Thoracic aorta (tissue), 2 donors: ENCODE results near the gene TMEM150A. TPM values are rescaled to one million over a fixed set of nuclear protein-coding genes. Genes with fewer than 3 reads are reported as not detected.

ENCODE experiments used
- ATAC-seq: fragments of 150-250 bp; one replicate; pipeline ENCODE4 v1.8.0; 2017; ENCODE audit warnings: low read depth; ENCODE audit not compliant: insufficient number of reproducible peaks, low FRiP score
- DNase-seq: peaks from one replicate; pipeline ENCODE4 v3.0.0-alpha.2; 2020; ENCODE audit warnings: low spot score
- H3K27ac ChIP-seq, 2 donors: fragments of 200-600 bp; sonication (generic); 1 replicate in 1 of 2; 2 replicates in 1 of 2; pipeline ENCODE4 v1.5.1; 2016; ENCODE audit warnings: mild to moderate bottlenecking in 2 of 2, moderate library complexity in 2 of 2
- H3K27me3 ChIP-seq: fragments of 200-600 bp; sonication (generic); replicated peaks from 2 replicates; pipeline ENCODE4 v1.6.0; 2016; ENCODE audit warnings: mild to moderate bottlenecking; ENCODE audit not compliant: insufficient read depth
- H3K36me3 ChIP-seq: fragments of 200-600 bp; sonication (generic); one replicate; pipeline ENCODE4 v1.5.1; 2016
- H3K4me1 ChIP-seq, 2 donors: fragments of 200-600 bp; sonication (generic); 1 replicate in 1 of 2; 2 replicates in 1 of 2; pipeline versions ENCODE4 v1.5.1 to v1.6.0; 2016; ENCODE audit warnings: low read depth in 2 of 2, mild to moderate bottlenecking in 1 of 2; ENCODE audit not compliant: control insufficient read depth in 1 of 2
- H3K4me3 ChIP-seq: fragments of 200-600 bp; sonication (generic); 2 replicates; pipeline ENCODE4 v1.5.1; 2016; ENCODE audit warnings: mild to moderate bottlenecking
- H3K9me3 ChIP-seq: fragments of 200-600 bp; sonication (generic); 2 replicates; pipeline ENCODE4 v1.5.1; 2016
- CTCF ChIP-seq: fragments of 200-600 bp; sonication (generic); IDR thresholded peaks from one replicate; pipeline ENCODE4 v1.5.1; 2019; ENCODE audit warnings: antibody characterized with exemption
- total RNA-seq, 2 donors: library from RNA; depleted of rRNA; stranded (reverse); fragments of >200 nt; gene quantifications; one replicate each; pipeline versions ENCODE4 v1.1.0 to v1.2.3, GENCODE V29; 2016

The TMEM150A gene
- total RNA-seq, 2 donors from 2014 or later, result 25.7 to 26.3 TPM

- no peak for DNase-seq
- ATAC-seq, result no peak
- Histone ChIP-seq H3K27me3 (no peaks in the 10 kb centered on the region), H3K4me1 (peaks cover 63 to 90% of the 10 kb centered on the region in 2 donors), H3K9me3 (no peaks in the 10 kb centered on the region), H3K36me3 (no peaks in the 10 kb centered on the region), H3K27ac (peak overlapping the region; percentile 80 to 90), H3K4me3 (no peak overlapping the region)
- TF ChIP-seq CTCF, result no peak
Observed at GRCh38 chr2:85588236-85588635, 14.3 kb downstream of the TMEM150A start.

- Histone ChIP-seq H3K36me3 (no peaks in the 10 kb centered on the region), H3K27me3 (no peaks in the 10 kb centered on the region), H3K27ac (peak overlapping the region; percentile 92 to 96), H3K4me3 (peak overlapping the region; percentile 78), H3K9me3 (no peaks in the 10 kb centered on the region), H3K4me1 (peaks cover 54 to 70% of the 10 kb centered on the region in 2 donors)
- no peak for TF ChIP-seq CTCF
- ATAC-seq, result no peak
- DNase-seq, result no peak
Observed at GRCh38 chr2:85585781-85586105, 16.8 kb downstream of the TMEM150A start.

GRCh38 chr2:85584857-85585780 is 17.4 kb downstream of the TMEM150A start:
- DNase-seq, result no peak
- peaks cover 48 to 67% of the 10 kb centered on the region in 2 donors for H3K4me1 ChIP-seq

GRCh38 chr2:85584354-85584856 is 18.1 kb downstream of the TMEM150A start, which contains the start of gene VAMP5:
Gene VAMP5 (plus strand): TSS chr2:85584431. CDS start chr2:85584491, 60 bp downstream.
- Histone ChIP-seq H3K27ac (peak within 1 kb of the TSS; percentile 92 to 96), H3K27me3 (no peaks in the 10 kb centered on the region), H3K36me3 (no peaks in the 10 kb centered on the region), H3K4me1 (peaks cover 41 to 67% of the 10 kb centered on the region in 2 donors), H3K9me3 (no peaks in the 10 kb centered on the region), H3K4me3 (peak within 1 kb of the TSS; percentile 78)
- DNase-seq (no peak), ATAC-seq (peak; percentile 15)
- no peak for TF ChIP-seq CTCF

More at GRCh38 chr2:85584857-85585780, 17.4 kb downstream of the TMEM150A start:
- no peaks in the 10 kb centered on the region for H3K36me3 ChIP-seq
- TF ChIP-seq CTCF, result no peak
- no peaks in the 10 kb centered on the region for H3K9me3 ChIP-seq
- ATAC-seq, result peak; percentile 73
- H3K4me3 ChIP-seq, result peak overlapping the region; percentile 78
- no peaks in the 10 kb centered on the region for H3K27me3 ChIP-seq
- H3K27ac ChIP-seq, result peak overlapping the region; percentile 92 to 96

GRCh38 chr2:85583667-85584353 is 18.7 kb downstream of the TMEM150A start:
- TF ChIP-seq CTCF, result no peak
- no peaks in the 10 kb centered on the region for H3K9me3 ChIP-seq
- peaks cover 35 to 67% of the 10 kb centered on the region in 2 donors for H3K4me1 ChIP-seq
- H3K27ac ChIP-seq, result peak overlapping the region; percentile 92 to 96
- peak overlapping the region; percentile 78 for H3K4me3 ChIP-seq
- no peaks in the 10 kb centered on the region for H3K36me3 ChIP-seq
- ATAC-seq (no peak), DNase-seq (no peak)
- no peaks in the 10 kb centered on the region for H3K27me3 ChIP-seq
